PC-9 (cell line): ENCODE data around the gene GRIN2B. TPM values are rescaled to one million over a fixed set of nuclear protein-coding genes. Genes with fewer than 3 reads are reported as not detected.

Experiments
- BruUV-seq: library from RNA; stranded (reverse); fragments of 400-500 nt; replicated peaks from 2 replicates; lab custom pipeline; 2021; lab: Mats Ljungman, UMichigan
- CTCF ChIA-PET: fragments of 300-600 bp; sonication (Branson Sonifier 250); formaldehyde crosslinking; loops from one replicate; lab custom pipeline; 2022; ENCODE audit warnings: antibody characterized with exemption; lab: Charles Lee
- POLR2A ChIA-PET: fragments of 300-600 bp; sonication (Branson Sonifier 250); formaldehyde crosslinking; loops from one replicate; lab custom pipeline; 2022; ENCODE audit warnings: antibody characterized with exemption; ENCODE audit not compliant: unreplicated experiment; lab: Charles Lee
- DNase-seq, 2 experiments: peaks; one replicate each; pipeline versions ENCODE4 v3.0.0 to v3.0.0-alpha.2; 2015 to 2022; ENCODE audit warnings: mixed read lengths in 1 of 2
- H2AFZ ChIP-seq: fragments of 200-600 bp; sonication (generic); 2 replicates; pipeline ENCODE4 v1.8.1; 2017; ENCODE audit warnings: antibody characterized with exemption
- H3F3A ChIP-seq: fragments of 200-600 bp; sonication (generic); 2 replicates; pipeline ENCODE4 v1.8.1; 2017; ENCODE audit warnings: antibody characterized with exemption, mild to moderate bottlenecking, low read depth; ENCODE audit not compliant: insufficient read depth
- H3K27ac ChIP-seq: fragments of 200-600 bp; sonication (generic); 2 replicates; pipeline ENCODE4 v1.6.1; 2016; ENCODE audit warnings: mixed run types
- H3K27me3 ChIP-seq: fragments of 200-600 bp; sonication (generic); 2 replicates; pipeline ENCODE4 v1.6.1; 2016; ENCODE audit warnings: low read depth, mixed run types; ENCODE audit not compliant: insufficient read depth
- H3K36me3 ChIP-seq: fragments of 200-600 bp; sonication (generic); 2 replicates; pipeline ENCODE4 v1.6.1; 2016; ENCODE audit warnings: low read depth, mixed run types
- H3K4me1 ChIP-seq: fragments of 200-600 bp; sonication (generic); replicated peaks from 2 replicates; pipeline ENCODE4 v1.6.1; 2016; ENCODE audit warnings: mixed run types; ENCODE audit not compliant: insufficient read depth
- H3K4me2 ChIP-seq: fragments of 200-600 bp; sonication (generic); 2 replicates; pipeline ENCODE4 v1.6.1; 2017; ENCODE audit warnings: mixed run types
- H3K4me3 ChIP-seq: fragments of 200-600 bp; sonication (generic); 2 replicates; pipeline ENCODE4 v1.6.1; 2016; ENCODE audit warnings: mixed run types
- H3K79me2 ChIP-seq: fragments of 200-600 bp; sonication (generic); 2 replicates; pipeline ENCODE4 v1.6.1; 2017; ENCODE audit warnings: low read depth, mixed run types
- H3K9me2 ChIP-seq: fragments of 200-600 bp; sonication (generic); 2 replicates; pipeline ENCODE4 v1.8.1; 2017; ENCODE audit warnings: mild to moderate bottlenecking; ENCODE audit not compliant: insufficient read depth
- H3K9me3 ChIP-seq: fragments of 200-600 bp; sonication (generic); 2 replicates; pipeline ENCODE4 v1.8.1; 2016; ENCODE audit warnings: low read depth; ENCODE audit not compliant: insufficient read depth
- H4K20me1 ChIP-seq: fragments of 200-600 bp; sonication (generic); 2 replicates; pipeline ENCODE4 v1.8.1; 2017; ENCODE audit not compliant: insufficient read depth
- EZH2 ChIP-seq: fragments of 200-600 bp; sonication (generic); IDR thresholded peaks from 2 replicates; pipeline ENCODE4 v1.8.0; 2017; ENCODE audit warnings: antibody characterized with exemption, low read depth
- intact Hi-C: fragments of 100-400 bp; cut with micrococcal nuclease; formaldehyde crosslinking; loops from one replicate; pipeline ENCODE4 v1.10.0; 2022; ENCODE audit not compliant: unreplicated experiment
- total RNA-seq: library from RNA; stranded (reverse); gene quantifications from 2 replicates; pipeline ENCODE4 v1.2.3, GENCODE V29; 2021
- TF ChIP-seq, protein P1 (sequence below): fragments of 200-600 bp; sonication (generic); conservative IDR thresholded peaks from 2 replicates; pipeline ENCODE4 v1.6.1; 2017; ENCODE audit warnings: mixed run types, antibody characterized with exemption, mild to moderate bottlenecking, moderate library complexity

Gene GRIN2B
- total RNA-seq, 1 experiment from 2014 or later: not detected

DNA sequence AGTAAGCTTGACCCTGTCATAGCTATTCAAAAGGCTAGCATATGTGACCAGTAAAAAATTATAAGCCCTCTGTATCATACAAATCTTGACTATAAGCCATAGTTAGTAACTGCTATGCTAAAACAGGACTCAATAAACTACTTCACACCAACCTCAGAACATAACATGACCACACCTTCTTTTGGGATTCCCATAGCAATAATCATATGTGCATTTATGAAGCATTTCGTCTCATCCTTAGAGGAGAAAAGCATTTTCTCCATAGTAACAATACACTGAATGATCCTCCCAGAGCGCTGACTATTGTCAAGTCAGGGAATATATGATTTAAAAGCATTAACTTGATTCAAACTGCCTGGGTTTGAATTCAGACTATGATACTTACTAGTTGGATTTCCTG, 46.2 kb downstream of the GRIN2B start:
- Histone ChIP-seq H3K79me2 (no peaks in the 10 kb centered on the region), H3K27ac (no peak overlapping the region), H3K27me3 (peaks cover 3% of the 10 kb centered on the region; the same call in 1 of the 2 replicates), H3K4me2 (no peak overlapping the region), H2AFZ (no peak overlapping the region), H3K9me2 (no peaks in the 10 kb centered on the region), H3K4me3 (no peak overlapping the region), H3K36me3 (no peaks in the 10 kb centered on the region), H3K9me3 (peaks cover 4% of the 10 kb centered on the region; the same call in 1 of the 2 replicates), H3K4me1 (no peaks in the 10 kb centered on the region), H3F3A (no peaks in the 10 kb centered on the region), H4K20me1 (no peaks in the 10 kb centered on the region)
- no TSS peak for BruUV-seq
- TF ChIP-seq EZH2: no peak
- TF ChIP-seq, protein P1, sequence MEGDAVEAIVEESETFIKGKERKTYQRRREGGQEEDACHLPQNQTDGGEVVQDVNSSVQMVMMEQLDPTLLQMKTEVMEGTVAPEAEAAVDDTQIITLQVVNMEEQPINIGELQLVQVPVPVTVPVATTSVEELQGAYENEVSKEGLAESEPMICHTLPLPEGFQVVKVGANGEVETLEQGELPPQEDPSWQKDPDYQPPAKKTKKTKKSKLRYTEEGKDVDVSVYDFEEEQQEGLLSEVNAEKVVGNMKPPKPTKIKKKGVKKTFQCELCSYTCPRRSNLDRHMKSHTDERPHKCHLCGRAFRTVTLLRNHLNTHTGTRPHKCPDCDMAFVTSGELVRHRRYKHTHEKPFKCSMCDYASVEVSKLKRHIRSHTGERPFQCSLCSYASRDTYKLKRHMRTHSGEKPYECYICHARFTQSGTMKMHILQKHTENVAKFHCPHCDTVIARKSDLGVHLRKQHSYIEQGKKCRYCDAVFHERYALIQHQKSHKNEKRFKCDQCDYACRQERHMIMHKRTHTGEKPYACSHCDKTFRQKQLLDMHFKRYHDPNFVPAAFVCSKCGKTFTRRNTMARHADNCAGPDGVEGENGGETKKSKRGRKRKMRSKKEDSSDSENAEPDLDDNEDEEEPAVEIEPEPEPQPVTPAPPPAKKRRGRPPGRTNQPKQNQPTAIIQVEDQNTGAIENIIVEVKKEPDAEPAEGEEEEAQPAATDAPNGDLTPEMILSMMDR: no peak
- DNase-seq: no peak
- CTCF ChIA-PET: no interaction called here
- intact Hi-C loops: no loop called here
- POLR2A ChIA-PET: no interaction called here
